ENCODE measurements around the gene ACTRT2. TPM values are rescaled to one million over a fixed set of nuclear protein-coding genes. Genes with fewer than 3 reads are reported as not detected.

ACTRT2 gene
- total and polyA plus RNA-seq, 5 donors = not detected

DNA sequence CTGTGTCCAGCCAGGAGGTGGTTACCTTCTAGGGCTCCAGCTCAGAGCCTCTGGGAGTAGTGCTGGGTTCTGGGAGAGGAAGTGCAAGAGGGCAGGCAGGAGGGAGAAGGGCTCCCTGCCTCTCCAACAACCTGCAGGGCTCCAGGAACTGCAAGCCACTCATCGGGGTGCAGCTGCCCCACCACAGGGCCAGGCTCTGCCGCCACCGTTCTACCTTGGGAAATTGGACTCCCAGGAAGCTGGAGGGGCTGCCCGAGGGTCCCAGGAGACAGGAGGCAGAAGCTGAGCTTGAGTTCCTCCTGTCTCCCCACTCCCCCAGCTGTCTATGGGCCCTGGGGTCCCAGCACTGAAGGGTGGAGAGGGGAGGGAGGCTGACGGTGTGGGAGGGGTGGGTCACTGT lies 40.3 kb downstream of the ACTRT2 start:
- WGBS = 31% methylated on average over 5 of the region's 5 CpGs
- H3K27me3 ChIP-seq (ENCODE audit: control insufficient read depth, insufficient read depth) = no peaks in the 10 kb centered on the region
- no peak overlapping the region for H3K27ac ChIP-seq (ENCODE audit: low read length)
- ATAC-seq (no peak), DNase-seq (peak in 1 of 3 donors; percentile 35)
- no peaks in the 10 kb centered on the region for H3K9me3 ChIP-seq (ENCODE audit: control insufficient read depth, low read length)
- H3K4me1 ChIP-seq (ENCODE audit: control insufficient read depth, insufficient read depth, low read length) = no peaks in the 10 kb centered on the region
- intact Hi-C loops (cut with DNase I) = loop anchor here in 1 of 4 donors (10.0 kb wide), 1 partner anchor 353 kb away; no protein-coding TSS in a partner anchor
- no peak overlapping the region for H3K4me3 ChIP-seq (ENCODE audit: low read length)

DNA sequence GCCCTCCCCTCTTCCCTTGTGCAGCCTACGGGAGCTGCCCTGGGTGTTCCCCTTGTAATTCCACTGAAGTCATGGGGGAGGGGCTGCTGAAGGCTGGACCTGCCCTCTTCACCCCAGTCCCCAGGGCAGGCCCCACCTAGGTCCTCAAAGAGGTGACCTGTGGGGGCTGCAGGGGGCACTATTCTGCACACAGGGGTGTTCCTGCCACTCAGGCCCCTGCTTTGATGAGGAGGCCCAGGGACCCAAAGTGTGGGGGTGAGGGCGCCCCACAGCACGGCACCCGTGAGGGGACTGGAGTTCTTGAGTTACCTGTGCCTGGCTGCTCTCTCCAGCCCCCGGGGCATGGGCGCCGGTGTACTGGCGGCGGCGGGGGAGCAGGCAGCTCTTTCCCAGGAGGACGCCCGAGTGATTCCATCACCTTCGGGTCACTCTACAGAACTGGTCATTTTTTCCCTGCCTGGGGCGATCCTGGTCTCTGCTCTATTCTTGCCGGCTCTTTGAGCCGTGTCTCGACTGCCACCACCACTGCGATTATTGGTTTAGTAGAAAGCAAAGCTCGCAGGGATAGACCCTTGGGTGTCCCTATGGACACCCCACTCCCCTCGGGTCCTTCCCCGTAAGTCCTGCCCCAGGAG lies 40.8 kb downstream of the ACTRT2 start:
- 21% methylated on average over 21 of the region's 21 CpGs for WGBS
- intact Hi-C loops (cut with DNase I) = loop anchor here in 1 of 4 donors (10.0 kb wide), 1 partner anchor 353 kb away; no protein-coding TSS in a partner anchor
- Histone ChIP-seq H3K27ac (ENCODE audit: low read length) (no peak overlapping the region), H3K4me3 (ENCODE audit: low read length) (no peak overlapping the region), H3K9me3 (ENCODE audit: control insufficient read depth, low read length) (no peaks in the 10 kb centered on the region), H3K27me3 (ENCODE audit: control insufficient read depth, insufficient read depth) (no peaks in the 10 kb centered on the region), H3K4me1 (ENCODE audit: control insufficient read depth, insufficient read depth, low read length) (no peaks in the 10 kb centered on the region)
- DNase-seq = peak; percentile 16 to 39 (median 38)
- ATAC-seq = peak in 1 of 2 donors; percentile 6

DNA sequence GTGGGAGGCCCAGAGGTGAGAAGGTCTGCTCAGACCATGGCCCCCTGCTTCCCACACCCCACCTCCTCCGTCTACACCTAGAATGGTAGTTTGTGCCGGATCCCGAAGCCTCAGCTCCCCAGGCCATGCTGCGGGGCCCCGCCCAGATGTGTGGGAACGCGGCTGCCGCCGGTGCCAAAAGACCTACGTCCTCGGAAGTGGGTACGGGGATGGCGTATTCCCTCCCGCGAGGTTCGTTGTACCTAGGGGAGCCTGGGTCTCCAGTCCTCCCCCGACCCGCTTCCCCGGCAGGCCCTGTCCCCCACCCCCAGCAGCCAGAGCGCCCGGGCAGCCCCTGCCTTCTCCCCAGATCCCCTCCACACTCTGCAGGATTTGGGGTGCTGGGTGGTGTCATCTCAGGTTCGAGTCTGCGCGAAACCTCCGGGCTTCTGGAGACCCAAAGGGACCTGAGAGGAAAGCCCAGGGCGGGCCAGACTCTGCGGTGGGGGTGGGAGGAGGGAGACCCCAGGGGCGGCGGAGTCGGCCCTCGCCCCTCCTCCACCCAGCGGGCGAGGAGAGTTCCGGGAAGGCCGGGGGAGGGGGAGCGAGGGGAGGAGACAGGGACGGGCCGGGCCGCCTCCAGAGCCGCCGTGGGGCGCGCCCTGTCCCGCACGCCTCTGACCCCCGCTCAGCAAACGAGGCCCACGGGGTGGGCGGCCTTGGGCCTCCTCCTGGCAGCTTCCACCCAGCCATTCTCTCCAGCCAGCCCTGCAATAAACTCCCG lies 41.5 kb downstream of the ACTRT2 start:
- Histone ChIP-seq H3K4me3 (ENCODE audit: low read length) (peak overlapping the region; percentile 3), H3K27ac (ENCODE audit: low read length) (no peak overlapping the region), H3K4me1 (ENCODE audit: control insufficient read depth, insufficient read depth, low read length) (no peaks in the 10 kb centered on the region), H3K27me3 (ENCODE audit: control insufficient read depth, insufficient read depth) (no peaks in the 10 kb centered on the region), H3K9me3 (ENCODE audit: control insufficient read depth, low read length) (no peaks in the 10 kb centered on the region)
- ATAC-seq = peak in 1 of 2 donors; percentile 24
- WGBS = 16% methylated on average over 50 of the region's 50 CpGs
- peak in 2 of 3 donors; percentile 35 to 49 for DNase-seq
- intact Hi-C loops (cut with DNase I) = loop anchor here in 1 of 4 donors (10.0 kb wide), 1 partner anchor 352 kb away; no protein-coding TSS in a partner anchor

DNA sequence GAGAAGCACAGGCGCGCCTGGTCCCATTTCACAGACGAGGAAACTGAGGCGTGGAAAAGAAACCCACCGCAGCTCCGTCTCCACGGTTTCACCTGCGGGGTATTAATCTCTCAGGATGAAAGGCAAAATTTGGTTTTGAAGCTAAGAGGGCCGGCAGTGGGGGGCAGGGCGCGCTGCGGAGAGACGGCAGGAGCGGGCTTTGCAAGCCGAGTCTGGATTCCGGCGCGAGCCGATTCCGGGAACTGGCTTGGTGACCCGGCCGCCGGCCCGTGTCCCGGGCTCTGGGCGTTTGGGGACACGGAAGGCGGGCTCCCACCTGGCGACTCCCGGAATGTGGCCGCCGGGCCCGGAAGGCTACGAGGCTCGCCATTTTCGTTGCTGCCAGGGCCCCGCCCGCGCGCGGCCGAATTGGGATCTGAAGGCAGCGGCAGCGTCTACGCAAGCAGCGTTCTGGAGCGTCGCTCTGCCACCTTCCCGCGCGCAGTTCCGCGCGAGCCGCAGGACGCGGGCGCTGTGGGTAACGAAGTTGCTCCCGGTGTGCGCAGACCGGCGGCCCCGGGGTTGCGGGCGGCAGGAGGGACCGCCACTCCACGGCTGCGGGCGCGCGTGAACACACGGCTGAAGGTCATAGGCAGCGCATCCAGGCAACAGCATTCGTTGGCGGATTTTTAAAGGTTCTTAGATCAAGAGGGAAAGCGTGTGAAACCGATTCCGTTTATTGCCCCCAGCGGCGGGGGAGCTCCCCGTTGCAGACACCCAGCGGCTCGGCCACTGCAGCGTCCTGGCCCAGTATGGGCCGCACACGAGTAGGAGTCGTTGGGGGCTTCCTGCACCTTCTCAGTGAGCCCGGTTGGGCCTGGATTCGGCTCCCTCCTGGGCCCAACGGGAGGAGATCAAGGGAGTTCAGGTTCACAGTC lies 42.4 kb downstream of the ACTRT2 start:
- Histone ChIP-seq H3K4me1 (ENCODE audit: control insufficient read depth, insufficient read depth, low read length) (no peaks in the 10 kb centered on the region), H3K27me3 (ENCODE audit: control insufficient read depth, insufficient read depth) (no peaks in the 10 kb centered on the region), H3K9me3 (ENCODE audit: control insufficient read depth, low read length) (no peaks in the 10 kb centered on the region), H3K4me3 (ENCODE audit: low read length) (peak overlapping the region; percentile 3), H3K27ac (ENCODE audit: low read length) (no peak overlapping the region)
- DNase-seq = peak in 2 of 3 donors; percentile 41 to 65
- no peak for ATAC-seq
- intact Hi-C loops (cut with DNase I) = loop anchor here in 1 of 4 donors (10.0 kb wide), 1 partner anchor 351 kb away; no protein-coding TSS in a partner anchor
- WGBS = 19% methylated on average over 91 of the region's 91 CpGs

DNA sequence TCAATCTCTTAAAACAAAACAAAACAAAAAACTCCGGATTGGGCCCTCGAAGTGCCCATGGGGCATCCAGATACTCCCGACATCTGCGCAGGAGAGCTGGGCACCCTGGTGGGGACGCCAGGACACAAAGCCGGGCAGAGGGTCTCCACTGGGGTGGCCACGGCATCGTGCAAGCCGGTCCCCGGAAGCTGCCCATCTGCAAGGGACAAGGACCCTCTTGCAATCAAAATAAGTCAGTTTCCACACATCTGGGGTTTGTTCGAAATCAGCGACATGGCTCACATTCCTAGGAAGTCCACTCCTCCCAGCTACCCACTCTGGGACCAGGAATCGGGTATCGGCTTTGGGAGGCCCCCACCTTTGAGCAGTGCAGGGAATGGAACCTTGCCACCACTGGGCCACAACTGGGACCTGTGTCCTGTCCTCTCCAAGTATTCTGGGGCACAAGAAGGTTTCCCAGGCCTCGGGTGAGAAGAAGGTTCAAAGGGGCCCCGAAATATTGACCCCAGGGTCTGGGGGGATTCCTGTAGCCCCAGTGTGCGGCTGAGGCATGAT lies 43.1 kb downstream of the ACTRT2 start:
- no peak overlapping the region for H3K4me3 ChIP-seq (ENCODE audit: low read length)
- no peaks in the 10 kb centered on the region for H3K27me3 ChIP-seq (ENCODE audit: control insufficient read depth, insufficient read depth)
- ATAC-seq = no peak

DNA sequence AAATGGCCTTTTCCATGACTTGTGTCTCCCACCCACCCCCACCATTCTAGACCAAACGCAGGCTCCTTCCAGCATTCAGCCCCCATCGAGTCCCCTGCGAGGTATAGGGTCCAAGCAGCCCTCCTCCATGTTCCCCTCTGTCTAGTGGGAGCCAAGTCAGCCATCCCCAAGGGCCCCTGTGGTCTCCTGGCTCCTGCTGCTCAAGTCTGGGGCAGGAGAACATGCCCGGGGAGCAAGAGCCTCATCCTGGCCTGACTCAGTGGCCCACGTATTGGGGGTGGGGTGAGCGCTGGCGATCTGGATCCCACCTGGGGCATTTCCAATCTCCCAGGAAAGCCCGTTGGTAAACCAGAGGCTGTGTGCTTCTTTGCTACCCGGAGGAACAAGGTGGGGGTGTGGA lies 43.6 kb downstream of the ACTRT2 start:
- H3K9me3 ChIP-seq (ENCODE audit: control insufficient read depth, low read length) = no peaks in the 10 kb centered on the region
- ATAC-seq = no peak
- no peaks in the 10 kb centered on the region for H3K27me3 ChIP-seq (ENCODE audit: control insufficient read depth, insufficient read depth)
- no peak overlapping the region for H3K4me3 ChIP-seq (ENCODE audit: low read length)
- no peak overlapping the region for H3K27ac ChIP-seq (ENCODE audit: low read length)
- intact Hi-C loops (cut with DNase I) = loop anchor here in 1 of 4 donors (10.0 kb wide), 1 partner anchor 350 kb away; no protein-coding TSS in a partner anchor
- no peaks in the 10 kb centered on the region for H3K4me1 ChIP-seq (ENCODE audit: control insufficient read depth, insufficient read depth, low read length)
- peak in 1 of 3 donors; percentile 46 for DNase-seq
- 57% methylated on average over 9 of the region's 9 CpGs for WGBS

More for the DNA sequence above, 43.1 kb downstream of the ACTRT2 start:
- DNase-seq = peak in 2 of 3 donors; percentile 11 to 16
- no peaks in the 10 kb centered on the region for H3K9me3 ChIP-seq (ENCODE audit: control insufficient read depth, low read length)
- intact Hi-C loops (cut with DNase I) = loop anchor here in 1 of 4 donors (10.0 kb wide), 1 partner anchor 350 kb away; no protein-coding TSS in a partner anchor
- H3K4me1 ChIP-seq (ENCODE audit: control insufficient read depth, insufficient read depth, low read length) = no peaks in the 10 kb centered on the region
- H3K27ac ChIP-seq (ENCODE audit: low read length) = no peak overlapping the region
- WGBS = 52% methylated on average over 17 of the region's 17 CpGs

DNA sequence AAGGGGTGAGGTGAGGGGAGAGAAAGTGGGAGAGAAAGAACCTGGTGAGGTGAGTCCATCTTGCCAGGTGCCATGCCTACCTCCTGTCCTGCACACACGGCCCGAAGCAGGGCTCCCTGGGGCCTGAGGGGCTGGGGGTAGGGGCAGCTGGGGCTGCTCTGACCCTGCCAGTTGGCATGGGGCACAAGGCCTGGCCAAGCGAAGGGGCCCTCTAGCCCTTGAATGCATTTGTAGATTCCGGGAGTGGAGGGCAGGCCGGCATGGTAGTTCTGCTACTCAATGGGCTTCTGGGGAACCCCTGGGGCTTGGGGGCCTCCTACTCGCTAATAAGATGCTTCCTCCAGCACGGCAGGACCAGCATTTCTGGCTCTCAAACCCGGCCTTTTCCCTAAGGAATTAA lies 44.1 kb downstream of the ACTRT2 start:
- no peak for ATAC-seq

DNA sequence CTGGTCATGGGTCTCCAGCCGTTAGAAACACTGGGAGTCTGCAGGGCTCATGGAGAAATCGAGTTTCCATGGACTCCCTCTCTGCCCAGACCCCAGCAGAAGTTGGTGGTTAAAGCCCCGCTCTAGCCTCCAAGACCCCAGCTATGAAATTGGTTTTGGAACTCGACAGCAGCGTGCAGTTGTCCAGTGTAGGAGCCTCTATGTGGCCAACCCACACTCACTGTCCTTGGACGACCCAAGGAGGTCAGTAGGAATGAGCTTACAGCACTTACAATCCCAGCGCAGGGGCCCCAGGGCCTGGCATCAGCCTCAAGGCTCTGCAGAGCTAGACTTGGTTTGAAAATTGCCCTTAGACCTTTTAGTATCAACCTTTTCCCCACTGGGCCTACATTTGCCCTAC lies 44.5 kb downstream of the ACTRT2 start:
- ATAC-seq (no peak), DNase-seq (peak in 1 of 3 donors; percentile 41)
- WGBS = 76% methylated on average over 7 of the region's 7 CpGs
- H3K4me3 ChIP-seq (ENCODE audit: low read length) = no peak overlapping the region
- no peaks in the 10 kb centered on the region for H3K9me3 ChIP-seq (ENCODE audit: control insufficient read depth, low read length)
- no peaks in the 10 kb centered on the region for H3K4me1 ChIP-seq (ENCODE audit: control insufficient read depth, insufficient read depth, low read length)
- intact Hi-C loops (cut with DNase I) = loop anchor here in 1 of 4 donors (10.0 kb wide), 1 partner anchor 349 kb away; no protein-coding TSS in a partner anchor
- H3K27me3 ChIP-seq (ENCODE audit: control insufficient read depth, insufficient read depth) = no peaks in the 10 kb centered on the region
- no peak overlapping the region for H3K27ac ChIP-seq (ENCODE audit: low read length)

More for the DNA sequence above, 44.1 kb downstream of the ACTRT2 start:
- Histone ChIP-seq H3K27me3 (ENCODE audit: control insufficient read depth, insufficient read depth) (no peaks in the 10 kb centered on the region), H3K4me3 (ENCODE audit: low read length) (no peak overlapping the region), H3K9me3 (ENCODE audit: control insufficient read depth, low read length) (no peaks in the 10 kb centered on the region), H3K4me1 (ENCODE audit: control insufficient read depth, insufficient read depth, low read length) (no peaks in the 10 kb centered on the region), H3K27ac (ENCODE audit: low read length) (no peak overlapping the region)
- 66% methylated on average over 8 of the region's 8 CpGs for WGBS
- intact Hi-C loops (cut with DNase I) = loop anchor here in 1 of 4 donors (10.0 kb wide), 1 partner anchor 349 kb away; no protein-coding TSS in a partner anchor
- DNase-seq = peak in 2 of 3 donors; percentile 6 to 35

DNA sequence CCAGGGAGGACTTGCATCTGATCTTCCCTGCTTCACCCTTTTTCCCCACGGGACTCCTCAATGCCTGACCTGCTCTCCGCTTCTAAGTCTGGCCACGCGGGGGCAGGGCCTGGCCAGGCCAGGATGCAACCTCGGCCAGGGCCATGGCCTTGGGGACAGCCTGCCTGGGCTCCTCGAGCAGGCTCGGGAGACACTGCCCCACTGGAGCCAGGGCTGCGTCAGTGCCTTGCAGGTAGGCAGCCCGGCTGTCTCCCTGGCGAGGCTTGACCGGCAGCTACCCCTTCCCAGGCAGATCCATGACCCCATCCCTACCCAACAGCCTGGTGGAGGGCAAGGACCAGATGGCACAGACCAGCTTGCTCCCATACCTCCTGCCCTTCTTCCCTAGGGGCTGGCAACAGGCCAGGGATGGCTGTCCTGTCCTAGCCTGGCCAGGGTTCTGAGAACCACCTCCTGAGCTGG lies 45.0 kb downstream of the ACTRT2 start:
- ATAC-seq (peak; percentile 35 to 48), DNase-seq (peak in 2 of 3 donors; percentile 53 to 75)
- intact Hi-C loops (cut with DNase I) = loop anchor here in 1 of 4 donors (10.0 kb wide), 1 partner anchor 349 kb away; no protein-coding TSS in a partner anchor
- Histone ChIP-seq H3K4me1 (ENCODE audit: control insufficient read depth, insufficient read depth, low read length) (no peaks in the 10 kb centered on the region), H3K9me3 (ENCODE audit: control insufficient read depth, low read length) (no peaks in the 10 kb centered on the region), H3K27ac (ENCODE audit: low read length) (no peak overlapping the region), H3K4me3 (ENCODE audit: low read length) (no peak overlapping the region), H3K27me3 (ENCODE audit: control insufficient read depth, insufficient read depth) (no peaks in the 10 kb centered on the region)
- WGBS = 51% methylated on average over 11 of the region's 11 CpGs

DNA sequence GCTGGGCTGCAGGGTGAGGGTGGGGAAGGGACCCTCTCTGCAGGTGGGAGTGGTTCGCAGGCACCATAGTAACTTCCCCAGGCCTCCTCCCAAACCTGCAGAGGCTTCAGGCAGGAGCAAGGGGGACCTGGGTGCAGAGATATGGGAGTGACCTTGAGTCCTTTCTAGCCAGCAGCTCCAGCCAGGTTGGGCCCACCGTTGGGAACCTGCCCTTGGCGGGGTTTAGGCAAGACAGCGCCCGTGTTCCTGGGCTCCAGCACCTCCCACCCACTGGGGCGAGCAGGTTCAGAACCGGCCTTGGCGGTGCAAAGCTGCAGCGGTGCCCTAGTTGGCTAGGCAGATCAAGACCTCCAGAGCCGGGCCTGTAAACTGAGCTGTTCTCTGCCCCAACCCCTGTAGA lies 45.6 kb downstream of the ACTRT2 start:
- WGBS = 69% methylated on average over 10 of the region's 10 CpGs
- DNase-seq (peak in 2 of 3 donors; percentile 7 to 51), ATAC-seq (no peak)
- Histone ChIP-seq H3K4me3 (ENCODE audit: low read length) (no peak overlapping the region), H3K27me3 (ENCODE audit: control insufficient read depth, insufficient read depth) (no peaks in the 10 kb centered on the region), H3K4me1 (ENCODE audit: control insufficient read depth, insufficient read depth, low read length) (no peaks in the 10 kb centered on the region), H3K27ac (ENCODE audit: low read length) (no peak overlapping the region), H3K9me3 (ENCODE audit: control insufficient read depth, low read length) (no peaks in the 10 kb centered on the region)
- intact Hi-C loops (cut with DNase I) = loop anchor here in 1 of 4 donors (10.0 kb wide), 1 partner anchor 348 kb away; no protein-coding TSS in a partner anchor

All from right cardiac atrium (tissue), 5 donors.